NCI-H2227 (cell line): ENCODE measurements around the gene ADK.
"Not testable (repeated sequence)": the region's sequence is repeated elsewhere in the genome, so short reads cannot be mapped to it uniquely, and the experiment has no call there.

Experiments used
- DNase-seq: peaks from one replicate; lab custom pipeline; 2025; ENCODE audit not compliant: unreplicated experiment; lab: John Stamatoyannopoulos, UW

Gene ADK

GRCh38 chr10:74476162-74476706 lies 325.2 kb downstream of the ADK start:
- not testable (repeated sequence) for DNase-seq

- DNase-seq, result no peak
Measured at GRCh38 chr10:74480778-74481177, 329.8 kb downstream of the ADK start.

GRCh38 chr10:74483356-74483755 lies 332.3 kb downstream of the ADK start:
- DNase-seq, result no peak

GRCh38 chr10:74485283-74485682 lies 334.3 kb downstream of the ADK start:
- DNase-seq, result no peak

DNA sequence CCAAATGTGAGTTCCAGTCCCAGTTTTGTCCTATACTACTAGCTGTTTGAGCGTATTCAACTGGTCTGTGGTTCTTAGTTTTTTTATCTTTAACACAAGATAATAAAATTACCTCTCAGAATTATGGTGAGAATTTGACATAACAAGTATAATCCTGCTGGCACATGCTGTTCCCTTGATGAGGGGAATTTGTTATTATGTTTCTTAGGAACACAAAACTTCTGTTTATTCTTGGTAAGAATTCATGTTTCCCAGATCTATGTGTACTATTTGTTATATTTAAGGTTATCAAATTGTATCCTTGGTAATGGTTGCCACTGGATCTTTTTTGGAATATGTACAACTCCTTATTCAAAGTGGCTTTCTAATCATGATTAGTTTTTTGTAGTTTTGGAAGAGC lies 335.6 kb downstream of the ADK start:
- DNase-seq, result no peak

- DNase-seq, result no peak
Measured at GRCh38 chr10:74488907-74489306, 337.9 kb downstream of the ADK start.

DNA sequence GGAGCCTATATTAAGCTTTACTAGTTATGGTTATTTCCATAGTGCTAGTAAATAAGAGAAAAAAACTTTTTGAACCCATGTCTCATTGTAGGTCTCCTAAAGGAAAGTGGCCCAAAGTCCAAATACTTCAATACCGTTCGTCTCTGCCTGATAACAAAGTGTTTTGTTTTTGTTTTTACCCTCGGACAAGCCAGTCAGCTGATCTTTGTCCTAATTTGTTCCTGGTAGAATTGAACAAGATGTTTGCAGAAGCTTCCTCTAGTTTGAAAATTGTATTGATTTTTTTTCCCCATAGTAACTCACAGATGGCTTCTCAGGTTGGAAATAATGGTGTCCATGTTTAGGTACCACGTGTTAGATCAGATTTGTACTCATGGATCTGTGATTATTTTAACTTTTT lies 339.5 kb downstream of the ADK start:
- no peak for DNase-seq

DNA sequence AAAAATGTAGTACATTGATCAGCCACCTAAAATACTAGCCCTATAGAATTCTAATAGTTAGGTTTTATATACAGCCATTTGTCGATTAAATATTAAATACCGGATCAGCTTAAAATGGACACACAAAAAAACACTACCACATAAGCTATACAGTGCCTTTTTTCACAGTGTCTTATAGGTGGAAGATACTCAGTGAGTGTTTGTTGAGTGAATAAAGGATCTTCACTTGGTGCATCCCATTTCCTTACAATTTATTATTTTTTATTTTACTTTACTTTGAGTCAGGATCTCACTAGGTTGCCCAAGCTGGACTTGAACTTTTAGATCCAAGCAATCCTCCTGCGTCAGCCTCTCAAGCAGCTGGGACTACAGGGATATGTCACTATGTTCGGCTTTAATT lies 340.0 kb downstream of the ADK start:
- no peak for DNase-seq

GRCh38 chr10:74496276-74496675 lies 345.3 kb downstream of the ADK start:
- DNase-seq, result not testable (repeated sequence)

- DNase-seq, result not testable (repeated sequence)
Measured at GRCh38 chr10:74498664-74499063, 347.6 kb downstream of the ADK start.

- DNase-seq, result no peak
Measured at GRCh38 chr10:74500026-74500704, 349.1 kb downstream of the ADK start.

DNA sequence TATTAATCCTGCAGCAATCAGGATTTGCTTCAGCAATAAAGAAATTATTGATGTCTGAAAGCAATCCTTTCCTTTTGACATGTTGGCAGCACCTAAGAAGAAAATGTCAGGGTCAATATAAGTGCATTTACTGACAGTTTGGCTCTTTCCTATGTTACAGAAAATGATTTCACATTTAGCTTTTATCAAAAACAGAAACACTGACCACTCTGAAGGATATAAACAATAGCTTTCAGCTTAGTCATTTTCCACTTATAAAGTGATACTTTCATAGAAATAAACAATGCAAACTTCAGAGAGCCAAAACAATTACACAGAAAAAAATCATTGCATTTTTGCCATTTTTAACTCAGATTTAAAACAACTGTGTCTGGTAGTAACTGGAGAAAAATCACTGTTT lies 349.8 kb downstream of the ADK start:
- DNase-seq, result no peak

GRCh38 chr10:74502963-74503608 lies 352.1 kb downstream of the ADK start:
- DNase-seq, result peak; percentile 3

DNA sequence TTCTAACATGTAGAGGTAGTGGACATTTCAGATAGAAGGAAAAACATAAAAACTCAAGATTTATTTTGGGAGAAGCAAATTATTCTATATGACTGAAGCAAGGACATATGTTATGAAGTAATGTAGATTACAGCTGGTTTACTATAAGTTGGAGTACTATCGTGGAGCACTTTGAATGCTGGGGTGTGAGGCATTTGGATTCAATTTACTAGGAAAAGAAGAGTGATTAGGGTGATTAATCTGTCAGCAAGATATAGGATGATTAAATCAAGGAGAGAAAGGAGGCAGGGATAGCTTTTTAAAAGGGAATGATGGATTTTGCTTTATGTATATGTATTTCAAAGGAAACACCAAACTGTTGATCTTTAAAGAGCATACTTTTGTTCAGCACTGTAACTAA lies 356.9 kb downstream of the ADK start:
- no peak for DNase-seq

- DNase-seq, result no peak
Measured at GRCh38 chr10:74510594-74510993, 359.6 kb downstream of the ADK start.

DNA sequence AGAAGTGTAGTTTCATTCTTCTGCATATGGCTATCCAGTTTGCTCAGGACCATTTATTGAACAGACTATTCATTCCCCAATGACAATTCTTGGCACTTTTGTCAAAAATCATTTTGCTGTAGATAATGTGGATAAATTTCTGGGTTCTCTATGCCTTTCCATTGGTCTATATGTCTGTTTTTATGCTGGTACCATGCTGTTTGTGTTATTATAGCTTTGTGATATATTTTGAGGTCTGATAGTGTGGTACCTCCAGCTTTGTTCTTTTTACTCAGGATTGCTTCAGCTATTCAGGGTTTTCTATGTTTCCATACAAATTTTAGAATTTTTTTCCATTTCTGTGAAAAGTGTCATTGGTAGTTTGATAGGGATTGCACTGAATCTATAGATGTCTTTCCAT lies 360.0 kb downstream of the ADK start:
- no peak for DNase-seq

DNA sequence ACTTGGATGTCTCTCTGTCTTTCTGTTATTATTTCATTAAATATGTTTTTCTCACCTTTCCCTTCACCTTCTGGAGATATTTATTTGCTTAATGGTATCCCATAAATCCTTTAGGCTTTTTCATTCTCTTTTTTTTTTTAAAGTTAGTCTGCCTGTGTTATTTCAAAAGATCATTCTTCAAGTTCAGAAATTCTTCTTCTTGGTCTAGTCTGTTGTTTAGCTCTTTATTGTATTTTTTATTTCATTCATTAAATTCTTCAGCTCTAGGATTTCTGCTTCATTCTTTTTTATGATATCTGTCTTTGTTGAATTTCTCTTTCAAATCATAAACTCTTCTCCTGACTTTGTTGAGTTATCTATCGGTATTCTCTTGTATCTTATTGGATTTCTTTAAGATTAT lies 363.3 kb downstream of the ADK start:
- DNase-seq, result no peak

GRCh38 chr10:74518061-74518460 lies 367.0 kb downstream of the ADK start:
- DNase-seq, result no peak

DNA sequence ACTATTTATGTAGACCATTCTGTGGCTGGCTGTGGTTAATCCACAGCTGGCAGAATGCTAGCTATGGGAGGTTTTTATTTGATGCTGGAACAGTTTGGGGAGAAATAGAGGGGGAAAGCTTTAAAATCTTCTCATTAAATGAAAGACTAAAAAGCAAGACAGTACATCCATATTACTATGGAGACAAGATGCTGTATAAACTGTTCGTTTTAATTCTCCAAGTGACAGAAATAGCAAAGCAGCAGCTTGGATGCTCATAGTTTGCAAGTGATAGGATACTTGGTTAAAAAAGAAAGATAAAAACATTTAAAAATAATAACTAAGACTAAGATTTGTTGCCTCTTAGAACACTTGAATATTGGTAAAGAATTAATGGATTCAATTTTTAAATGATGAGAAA lies 370.5 kb downstream of the ADK start:
- no peak for DNase-seq

DNA sequence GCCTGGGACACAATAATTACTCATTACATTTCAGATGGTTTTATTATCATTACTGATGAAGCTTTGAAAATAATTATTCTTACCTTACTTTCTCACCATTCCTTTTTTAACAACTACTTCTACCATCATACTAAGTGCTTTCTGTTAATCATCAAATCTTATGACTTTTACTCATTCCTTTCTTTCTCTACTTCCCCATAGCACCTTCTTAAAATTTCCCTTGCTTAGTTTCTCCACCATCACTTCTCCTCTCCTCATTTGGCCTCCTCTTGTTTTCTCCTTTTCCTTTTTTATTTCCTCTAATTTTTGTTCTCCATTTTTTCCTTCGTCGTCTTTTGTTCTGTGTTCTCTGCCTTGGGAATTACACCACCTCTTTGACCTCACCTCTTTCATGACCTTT lies 372.2 kb downstream of the ADK start:
- no peak for DNase-seq

DNA sequence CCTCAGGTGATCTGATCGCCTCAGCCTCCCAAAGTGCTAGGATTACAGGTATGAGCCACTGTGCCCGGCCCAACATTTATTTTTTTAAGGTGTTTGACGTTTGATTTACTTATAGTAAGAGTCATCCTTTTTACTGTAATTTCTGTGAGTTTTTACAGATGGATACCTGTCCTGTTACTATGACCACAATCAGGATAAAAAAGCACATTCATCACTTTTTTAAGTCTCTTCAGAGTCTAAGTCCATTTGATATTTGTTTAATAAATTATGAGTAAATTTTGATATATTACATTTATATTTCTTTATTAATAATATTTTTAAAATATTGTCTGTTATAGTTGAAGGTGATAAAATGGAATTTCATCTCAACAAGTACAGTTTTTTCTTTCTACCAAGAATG lies 374.9 kb downstream of the ADK start:
- no peak for DNase-seq

GRCh38 chr10:74527611-74528010 lies 376.6 kb downstream of the ADK start:
- not testable (repeated sequence) for DNase-seq

- DNase-seq, result no peak
Measured at GRCh38 chr10:74529205-74529604, 378.2 kb downstream of the ADK start.
